Hematopoietic multipotent progenitor cell treated with erythropoietin and hydrocortisone succinate and interleukin-3 and kit ligand, for 17 days (in vitro differentiated cells): ENCODE data around the gene SLC39A9.
"Not testable (repeated sequence)": the region's sequence is repeated elsewhere in the genome, so short reads cannot be mapped to it uniquely, and the experiment has no call there.

Experiments used
- DNase-seq: peaks from one replicate; pipeline ENCODE4 v3.0.0-alpha.2; 2015; ENCODE audit warnings: low spot score

Gene SLC39A9

GRCh38 chr14:69368381-69368780, 30.1 kb upstream of the SLC39A9 start:
- no peak for DNase-seq

GRCh38 chr14:69370061-69370460, 28.4 kb upstream of the SLC39A9 start:
- DNase-seq = no peak

GRCh38 chr14:69372146-69372545, 26.3 kb upstream of the SLC39A9 start:
- DNase-seq = no peak

DNA sequence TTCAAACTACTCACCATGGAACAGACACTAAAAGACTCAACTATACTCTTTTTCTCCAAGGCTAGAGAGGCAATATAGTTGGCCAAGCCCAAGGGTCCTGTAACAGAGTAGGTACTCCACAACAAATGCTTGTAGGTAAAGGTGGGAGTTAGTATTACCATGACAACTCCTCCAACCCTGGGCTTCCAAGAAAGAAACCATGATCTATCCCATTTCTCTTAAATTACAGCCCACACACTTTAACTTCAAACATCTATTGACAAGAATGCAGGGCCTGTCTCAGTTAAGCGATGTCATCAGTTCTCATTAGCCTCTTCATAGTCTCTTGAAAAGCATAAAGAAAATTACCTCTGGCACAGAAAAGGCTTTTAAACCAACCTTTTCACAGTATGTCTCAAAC, 25.4 kb upstream of the SLC39A9 start:
- no peak for DNase-seq

DNA sequence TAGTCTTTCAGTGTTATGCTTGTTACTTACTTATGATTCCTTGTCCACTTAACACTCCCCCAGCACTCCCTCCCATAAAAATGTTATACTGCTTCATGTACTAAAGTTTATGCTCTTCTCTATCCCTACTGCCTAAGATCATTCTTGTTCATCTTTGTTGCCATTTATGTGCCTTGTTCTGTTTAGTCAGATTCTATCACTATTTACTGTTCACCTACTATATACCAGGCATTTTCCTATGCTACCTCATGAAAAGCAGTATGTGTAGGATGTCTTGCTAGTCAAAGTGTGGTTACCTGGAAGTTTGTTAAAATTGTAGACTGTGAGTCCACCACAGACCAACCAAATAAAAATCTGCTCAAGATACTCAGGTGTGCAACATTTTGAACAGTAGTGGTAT, 24.3 kb upstream of the SLC39A9 start:
- DNase-seq = no peak

DNA sequence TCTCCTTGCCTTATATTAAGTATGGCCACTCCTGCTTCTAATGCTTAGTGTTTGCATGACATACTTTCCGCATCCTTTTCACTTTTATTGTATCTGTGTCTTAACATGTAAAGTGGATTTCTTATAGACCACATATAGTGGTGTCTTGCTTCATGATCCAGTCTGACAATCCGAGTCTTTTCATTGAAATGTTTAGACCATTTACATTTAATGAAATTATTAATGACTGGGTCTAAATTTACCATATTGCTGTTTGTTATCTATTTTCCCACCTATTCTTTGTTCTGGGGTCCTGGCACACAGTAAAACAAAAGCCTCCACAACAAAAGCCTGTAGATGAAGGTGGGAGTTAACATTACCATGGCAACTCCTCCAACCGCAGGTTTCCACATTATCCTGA, 23.3 kb upstream of the SLC39A9 start:
- no peak for DNase-seq

- no peak for DNase-seq
These were observed 22.8 kb upstream of the SLC39A9 start for GRCh38 chr14:69375722-69376121.

GRCh38 chr14:69376439-69376838, 22.1 kb upstream of the SLC39A9 start:
- DNase-seq = no peak

DNA sequence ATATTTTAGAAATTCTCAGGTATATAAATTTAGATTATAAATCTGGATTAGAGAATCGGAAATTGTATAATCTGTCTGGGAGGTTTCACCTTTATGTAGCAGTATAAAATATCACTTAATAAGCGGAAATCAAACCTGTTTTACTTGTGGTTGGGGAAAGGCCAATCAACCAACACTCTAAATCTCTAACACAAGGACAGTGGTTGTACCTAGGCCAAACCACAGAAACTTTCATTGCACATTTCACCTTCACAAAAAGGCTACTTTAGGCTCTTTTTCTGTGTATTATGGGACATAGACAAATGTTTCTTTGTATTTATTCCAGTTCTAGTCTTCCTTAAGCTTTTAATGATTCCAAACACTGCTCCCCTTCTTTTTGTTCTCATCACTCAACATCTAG, 20.2 kb upstream of the SLC39A9 start:
- no peak for DNase-seq

DNA sequence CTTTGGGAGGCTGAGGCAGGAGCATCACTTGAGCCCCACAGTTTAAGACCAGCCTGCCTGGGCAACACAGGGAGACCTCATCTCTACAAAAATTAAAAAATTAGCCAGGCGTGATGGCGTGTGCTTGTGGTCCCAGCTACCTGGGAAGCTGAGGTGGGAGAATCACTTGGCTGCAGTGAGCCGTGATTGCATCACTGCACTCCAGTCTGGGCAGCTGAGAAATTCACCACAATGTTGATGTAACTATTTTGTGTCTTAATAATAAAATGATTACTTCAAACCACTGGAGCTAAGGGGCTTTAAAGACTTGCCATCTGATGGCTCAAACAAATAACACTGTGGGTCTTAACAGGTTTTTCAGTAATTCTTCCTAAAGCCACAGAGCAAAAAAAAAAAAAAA, 11.2 kb upstream of the SLC39A9 start:
- DNase-seq = no peak

DNA sequence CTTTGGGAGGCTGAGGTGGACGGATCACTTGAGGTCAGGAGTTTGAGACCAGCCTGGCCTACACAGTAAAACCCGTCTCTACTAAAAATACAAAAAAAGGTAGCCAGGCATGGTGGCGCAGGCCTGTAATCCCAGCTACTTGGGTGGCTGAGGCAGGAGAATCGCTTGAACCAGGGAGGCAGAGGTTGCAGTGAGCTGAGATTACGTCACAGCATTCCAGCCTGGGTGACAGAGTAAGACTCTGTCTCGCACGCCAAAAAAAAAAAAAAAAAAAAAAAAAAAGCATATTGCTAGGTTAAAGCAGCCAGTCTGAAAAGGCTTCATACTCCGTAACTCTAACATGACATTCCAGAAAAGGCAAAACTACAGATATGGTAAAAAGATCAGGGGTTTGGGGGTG, 7.1 kb upstream of the SLC39A9 start:
- DNase-seq = not testable (repeated sequence)

DNA sequence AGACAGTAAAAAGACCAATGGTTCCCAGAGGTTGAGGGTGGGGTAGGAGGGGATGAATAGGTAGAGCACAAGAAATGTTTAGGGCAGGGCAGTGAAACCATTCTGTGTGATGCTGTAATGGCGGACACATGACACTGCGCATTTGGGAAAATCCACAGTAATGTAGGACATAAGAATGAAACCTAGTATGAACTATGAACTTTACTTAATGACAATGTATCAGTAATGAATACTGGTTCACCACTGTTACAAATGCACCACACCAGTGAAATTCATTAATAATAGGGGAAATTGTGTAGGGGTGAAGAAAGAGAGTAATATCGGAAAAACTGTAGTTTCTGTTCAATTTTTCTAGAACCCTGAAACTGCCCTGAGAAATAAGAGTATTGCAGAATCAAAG, 6.0 kb upstream of the SLC39A9 start:
- DNase-seq = no peak

GRCh38 chr14:69395929-69396328, 2.6 kb upstream of the SLC39A9 start:
- no peak for DNase-seq

- no peak for DNase-seq
These were observed 322 bp downstream of the SLC39A9 start for GRCh38 chr14:69398818-69399210.

- no peak for DNase-seq
These were observed 1.3 kb downstream of the SLC39A9 start for GRCh38 chr14:69399750-69400149.

GRCh38 chr14:69400154-69400553, 1.7 kb downstream of the SLC39A9 start:
- no peak for DNase-seq

DNA sequence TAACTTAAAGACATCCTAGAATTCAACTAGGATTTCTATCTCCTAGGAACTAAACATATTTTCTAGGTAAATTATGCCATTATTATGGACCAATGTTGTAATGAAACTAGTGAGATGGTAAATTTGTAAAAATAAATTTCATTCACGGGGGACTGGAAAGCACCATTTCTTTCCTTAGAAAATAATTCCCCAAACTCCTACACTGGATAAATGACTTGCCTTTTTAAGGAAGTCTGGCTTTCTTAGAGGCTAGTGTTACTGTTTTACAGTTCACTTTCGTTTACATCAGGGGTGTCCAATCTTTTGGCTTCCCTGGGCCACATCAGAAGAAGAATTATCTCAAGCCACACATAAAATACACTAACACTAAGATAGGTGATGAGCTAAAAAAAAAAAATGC, 3.3 kb downstream of the SLC39A9 start:
- DNase-seq = no peak

- DNase-seq = no peak
These were observed 6.0 kb downstream of the SLC39A9 start for GRCh38 chr14:69404478-69404877.

- no peak for DNase-seq
These were observed 6.4 kb downstream of the SLC39A9 start for GRCh38 chr14:69404883-69405282.

DNA sequence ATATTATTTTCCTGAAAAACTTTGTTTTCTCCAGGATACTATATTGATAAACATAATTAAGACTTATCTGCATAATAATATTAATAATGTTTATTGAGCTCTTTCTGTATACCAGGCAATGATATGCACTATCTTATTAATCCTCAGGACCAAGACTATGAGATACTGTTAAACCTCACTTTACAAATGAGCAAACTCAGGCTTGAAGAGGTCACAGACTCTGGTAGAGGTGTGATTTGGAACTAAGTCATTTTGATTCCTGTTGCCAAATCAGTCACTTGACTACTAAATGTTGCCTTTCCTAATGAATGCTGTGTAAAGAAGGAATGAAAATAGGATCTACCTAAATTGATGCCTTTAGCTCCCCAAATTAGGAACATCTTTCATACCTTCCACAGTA, 7.3 kb downstream of the SLC39A9 start:
- DNase-seq = no peak

DNA sequence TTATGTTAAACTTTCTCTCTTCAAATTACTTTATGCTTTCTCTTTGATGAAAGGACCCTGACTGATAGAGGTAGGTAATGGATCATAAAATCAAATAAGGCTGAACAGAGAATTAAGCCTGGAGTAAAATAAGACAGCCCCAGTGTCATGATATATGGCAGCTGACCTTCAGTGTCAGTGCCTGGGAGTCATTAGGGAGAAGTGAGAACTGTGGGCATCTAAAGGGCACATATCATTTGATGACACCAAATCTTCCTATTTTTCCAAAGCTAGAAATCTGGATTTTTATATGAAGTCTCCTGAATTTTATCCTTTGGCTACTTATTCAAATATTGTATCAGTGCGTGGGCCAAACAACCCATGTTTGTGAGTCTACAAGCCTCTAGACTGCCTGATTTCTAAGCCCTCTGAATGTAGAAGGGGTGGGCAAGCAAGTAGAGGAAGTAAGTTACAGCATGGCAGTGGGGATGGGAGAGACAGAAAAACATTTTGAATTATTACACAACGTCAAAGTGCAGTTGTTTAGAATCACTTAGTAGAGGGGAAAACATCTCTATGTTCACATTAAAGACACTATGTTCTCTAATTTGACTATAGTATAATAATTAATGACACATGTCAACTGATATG, 10.0 kb downstream of the SLC39A9 start:
- no peak for DNase-seq

DNA sequence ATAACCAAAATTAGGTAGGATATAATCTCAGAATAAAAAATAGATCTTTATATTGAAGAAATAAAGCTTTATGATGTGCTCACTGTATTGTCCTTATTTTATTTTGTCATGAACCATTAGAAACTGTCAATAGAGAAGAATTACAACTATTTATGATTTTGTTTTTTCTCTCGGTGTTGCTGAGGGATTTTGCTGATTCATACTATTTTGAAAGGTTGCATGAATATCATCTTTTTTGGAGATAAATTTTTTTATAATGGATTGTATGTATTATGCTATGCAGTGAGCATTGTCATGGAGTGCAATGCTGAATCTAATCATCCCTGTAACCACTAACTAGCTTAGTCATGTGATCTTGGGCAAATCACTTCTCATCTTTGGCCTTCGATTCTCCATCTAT, 15.0 kb downstream of the SLC39A9 start:
- DNase-seq = no peak

GRCh38 chr14:69416087-69416486, 17.6 kb downstream of the SLC39A9 start:
- DNase-seq = not testable (repeated sequence)

DNA sequence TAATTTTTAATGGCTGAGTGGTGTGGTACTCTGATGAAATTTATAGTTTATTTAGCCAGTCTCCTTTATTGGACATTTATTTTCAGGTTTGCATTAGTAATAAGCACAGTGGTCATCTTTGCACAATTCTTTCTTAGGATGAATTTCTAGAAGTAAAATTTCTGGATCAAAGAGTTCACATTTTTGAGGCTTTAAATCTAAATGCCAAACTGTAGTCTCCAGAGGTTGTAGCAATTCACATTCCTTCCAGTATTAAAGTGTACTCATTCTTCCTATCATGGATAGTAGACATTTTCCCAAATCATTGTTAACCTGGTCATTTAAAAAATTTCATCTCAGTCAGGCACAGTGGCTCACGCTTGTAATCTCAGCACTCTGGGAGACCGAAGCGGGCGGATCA, 24.8 kb downstream of the SLC39A9 start:
- no peak for DNase-seq
